HG02623 (cell line): ENCODE data around the gene S100PBP.

Experiments
- ATAC-seq: cut with Tn5 transposase; IDR thresholded peaks from one replicate; pipeline ENCODE4 v1.9.1; 2021; ENCODE audit warnings: moderate library complexity; ENCODE audit not compliant: unreplicated experiment

The S100PBP gene

GRCh38 chr1:32868806-32869455 lies 51.5 kb downstream of the S100PBP start:
- no peak for ATAC-seq

- ATAC-seq: no peak
These were observed 52.6 kb downstream of the S100PBP start for GRCh38 chr1:32869923-32870614.

- ATAC-seq: no peak
These were observed 53.3 kb downstream of the S100PBP start, which contains the start of gene FNDC5 for GRCh38 chr1:32870615-32871363. TSS of gene FNDC5 (minus strand) at chr1:32870912.

- no peak for ATAC-seq
These were observed 54.1 kb downstream of the S100PBP start for GRCh38 chr1:32871364-32872191.

- ATAC-seq: no peak
These were observed 54.7 kb downstream of the S100PBP start for GRCh38 chr1:32872192-32872460.

GRCh38 chr1:32873484-32873883 lies 56.0 kb downstream of the S100PBP start:
- no peak for ATAC-seq

- ATAC-seq: no peak
These were observed 57.7 kb downstream of the S100PBP start for GRCh38 chr1:32874860-32875752.

- no peak for ATAC-seq
These were observed 59.1 kb downstream of the S100PBP start for GRCh38 chr1:32876341-32877210.

GRCh38 chr1:32877211-32878110 lies 60.0 kb downstream of the S100PBP start:
- no peak for ATAC-seq

- ATAC-seq: no peak
These were observed 60.7 kb downstream of the S100PBP start for GRCh38 chr1:32878183-32878582.

GRCh38 chr1:32878637-32879041 lies 61.2 kb downstream of the S100PBP start:
- ATAC-seq: no peak

- no peak for ATAC-seq
These were observed 63.8 kb downstream of the S100PBP start for GRCh38 chr1:32881291-32881690.

GRCh38 chr1:32881871-32882850 lies 64.7 kb downstream of the S100PBP start:
- ATAC-seq: no peak

GRCh38 chr1:32883338-32884031 lies 66.0 kb downstream of the S100PBP start:
- ATAC-seq: no peak

- no peak for ATAC-seq
These were observed 66.5 kb downstream of the S100PBP start for GRCh38 chr1:32884032-32884372.

GRCh38 chr1:32884726-32885125 lies 67.3 kb downstream of the S100PBP start:
- no peak for ATAC-seq

- no peak for ATAC-seq
These were observed 68.2 kb downstream of the S100PBP start for GRCh38 chr1:32885676-32886003.
